SK-N-SH (cell line): ENCODE results near the gene GPR3. TPM values are rescaled to one million over a fixed set of nuclear protein-coding genes. Genes with fewer than 3 reads are reported as not detected.

Source experiments
- CTCF ChIA-PET: fragments of 300-600, 350-600 bp; formaldehyde crosslinking; extraction: SDS; loops from one replicate; lab custom pipeline; 2021; lab: Yijun Ruan, JAX
- POLR2A ChIA-PET: fragments of 350-600 bp; sonication (Branson Sonifier 250); formaldehyde crosslinking; extraction: SDS; loops from one replicate; lab custom pipeline; 2020; ENCODE audit warnings: antibody characterized with exemption, inconsistent platforms; lab: Yijun Ruan, JAX
- DNase-seq: peaks from one replicate; pipeline ENCODE4 v3.0.0; 2012
- H2AFZ ChIP-seq: fragments of 200-600 bp; sonication (generic); 2 replicates; pipeline ENCODE4 v1.8.1; 2016; ENCODE audit warnings: antibody characterized with exemption, mild to moderate bottlenecking, low read depth
- H3F3A ChIP-seq: fragments of 200-600 bp; sonication (generic); replicated peaks from 2 replicates; pipeline ENCODE3; 2016; ENCODE audit warnings: antibody characterized with exemption, mild to moderate bottlenecking; ENCODE audit not compliant: insufficient read depth
- H3K27ac ChIP-seq, 2 experiments: fragments of 200-500 bp in 1 of 2; fragments of 200-600 bp in 1 of 2; sonication (Bioruptor generic) in 1 of 2; sonication (generic), shearing (Covaris generic) in 1 of 2; 2 replicates each; pipeline versions ENCODE4 v1.5.1 to v1.6.1; 2014 to 2016; ENCODE audit warnings: low read depth in 2 of 2, inconsistent platforms in 1 of 2, low read length in 1 of 2, mild to moderate bottlenecking in 1 of 2, mixed read lengths in 1 of 2
- H3K27me3 ChIP-seq: fragments of 200-600 bp; sonication (generic), shearing (Covaris generic); 2 replicates; pipeline ENCODE4 v1.6.1; 2016; ENCODE audit warnings: mixed run types; ENCODE audit not compliant: insufficient read depth
- H3K36me3 ChIP-seq, 2 experiments: fragments of 200-500 bp in 1 of 2; fragments of 200-600 bp in 1 of 2; sonication (Bioruptor generic) in 1 of 2; sonication (generic) in 1 of 2; replicated peaks in 1 of 2; 2 replicates each; pipeline versions ENCODE3 to v1.5.1; 2014 to 2016; ENCODE audit warnings: low read length in 1 of 2, mild to moderate bottlenecking in 1 of 2; ENCODE audit not compliant: insufficient read depth in 2 of 2, control insufficient read depth in 1 of 2
- H3K4me1 ChIP-seq, 2 experiments: fragments of 200-500 bp in 1 of 2; fragments of 200-600 bp in 1 of 2; sonication (Bioruptor generic) in 1 of 2; sonication (generic), shearing (Covaris generic) in 1 of 2; 2 replicates each; pipeline versions ENCODE4 v1.5.1 to v1.6.1; 2014 to 2016; ENCODE audit warnings: low read depth in 1 of 2, low read length in 1 of 2, mixed run types in 1 of 2; ENCODE audit not compliant: insufficient read depth in 2 of 2, control insufficient read depth in 1 of 2
- H3K4me2 ChIP-seq: fragments of 200-600 bp; sonication (generic), shearing (Covaris generic); 2 replicates; pipeline ENCODE4 v1.6.1; 2017; ENCODE audit warnings: mixed run types
- H3K4me3 ChIP-seq, 2 experiments: fragments of 200-500 bp in 1 of 2; fragments of 200-600 bp in 1 of 2; sonication (Bioruptor generic) in 1 of 2; sonication (generic), shearing (Covaris generic) in 1 of 2; 2 replicates each; pipeline versions ENCODE4 v1.5.1 to v1.8.1; 2014 to 2016; ENCODE audit warnings: low read depth in 2 of 2, inconsistent platforms in 1 of 2, low read length in 1 of 2, mild to moderate bottlenecking in 1 of 2, mixed read lengths in 1 of 2, moderate library complexity in 1 of 2
- H3K79me2 ChIP-seq: fragments of 200-600 bp; sonication (generic); 2 replicates; pipeline ENCODE4 v1.8.1; 2017; ENCODE audit warnings: mild to moderate bottlenecking; ENCODE audit not compliant: insufficient read depth
- H3K9ac ChIP-seq: fragments of 200-600 bp; sonication (generic); 2 replicates; pipeline ENCODE4 v1.6.1; 2017; ENCODE audit warnings: mixed run types
- H3K9me2 ChIP-seq: fragments of 200-600 bp; sonication (generic); 2 replicates; pipeline ENCODE4 v1.6.1; 2017; ENCODE audit warnings: mixed run types
- H3K9me3 ChIP-seq: fragments of 200-600 bp; sonication (generic); 2 replicates; pipeline ENCODE4 v1.6.1; 2017; ENCODE audit warnings: mixed run types, mild to moderate bottlenecking, moderate library complexity
- H4K20me1 ChIP-seq: fragments of 200-600 bp; sonication (generic); 2 replicates; pipeline ENCODE4 v1.6.1; 2017; ENCODE audit warnings: mild to moderate bottlenecking, mixed run types; ENCODE audit not compliant: insufficient read depth
- ELF1 ChIP-seq: IDR thresholded peaks from 2 replicates; pipeline ENCODE4 v1.4.0; 2012
- GABPA ChIP-seq: IDR thresholded peaks from 2 replicates; pipeline ENCODE4 v1.4.0; 2012; ENCODE audit warnings: low read depth, mild to moderate bottlenecking
- MXI1 ChIP-seq: IDR thresholded peaks from 2 replicates; pipeline ENCODE4 v1.6.1; 2012; ENCODE audit warnings: mild to moderate bottlenecking, low read depth, low read length, improper control_type of control experiment
- NFIC ChIP-seq: IDR thresholded peaks from 2 replicates; pipeline ENCODE4 v1.4.0; 2012; ENCODE audit warnings: borderline replicate concordance
- SIN3A ChIP-seq: IDR thresholded peaks from 2 replicates; pipeline ENCODE4 v1.6.1; 2012; ENCODE audit warnings: low read depth, mild to moderate bottlenecking, low read length, moderate library complexity, borderline replicate concordance
- TCF12 ChIP-seq: IDR thresholded peaks from 2 replicates; pipeline ENCODE4 v1.4.0; 2012
- USF2 ChIP-seq: fragments of 150-350 bp; IDR thresholded peaks from 2 replicates; pipeline ENCODE4 v1.6.1; 2017; ENCODE audit warnings: antibody characterized with exemption, low read length, low read depth, borderline replicate concordance
- WGBS: methylation state at CpG from one replicate; pipeline ENCODE4 v1.1.6; 2017; ENCODE audit warnings: low lambda C conversion rate; 5-methylcytosine and 5-hydroxymethylcytosine counted together
- polyA plus RNA-seq, 3 experiments: library from polyadenylated mRNA; depleted of rRNA; stranded (reverse); fragments of >200 nt; gene quantifications; 2 replicates each; pipeline ENCODE4 v1.2.3, GENCODE V29; 2012
- TF ChIP-seq, protein P1 (sequence below): fragments of 200-600 bp; sonication (generic); IDR thresholded peaks from 2 replicates; pipeline ENCODE4 v1.6.1; 2017; ENCODE audit warnings: antibody characterized with exemption, mild to moderate bottlenecking, moderate library complexity

Gene GPR3
- polyA plus RNA-seq, 1 of the 3 experiments (the other 2 are of a cell fraction), result 6.0 TPM

DNA sequence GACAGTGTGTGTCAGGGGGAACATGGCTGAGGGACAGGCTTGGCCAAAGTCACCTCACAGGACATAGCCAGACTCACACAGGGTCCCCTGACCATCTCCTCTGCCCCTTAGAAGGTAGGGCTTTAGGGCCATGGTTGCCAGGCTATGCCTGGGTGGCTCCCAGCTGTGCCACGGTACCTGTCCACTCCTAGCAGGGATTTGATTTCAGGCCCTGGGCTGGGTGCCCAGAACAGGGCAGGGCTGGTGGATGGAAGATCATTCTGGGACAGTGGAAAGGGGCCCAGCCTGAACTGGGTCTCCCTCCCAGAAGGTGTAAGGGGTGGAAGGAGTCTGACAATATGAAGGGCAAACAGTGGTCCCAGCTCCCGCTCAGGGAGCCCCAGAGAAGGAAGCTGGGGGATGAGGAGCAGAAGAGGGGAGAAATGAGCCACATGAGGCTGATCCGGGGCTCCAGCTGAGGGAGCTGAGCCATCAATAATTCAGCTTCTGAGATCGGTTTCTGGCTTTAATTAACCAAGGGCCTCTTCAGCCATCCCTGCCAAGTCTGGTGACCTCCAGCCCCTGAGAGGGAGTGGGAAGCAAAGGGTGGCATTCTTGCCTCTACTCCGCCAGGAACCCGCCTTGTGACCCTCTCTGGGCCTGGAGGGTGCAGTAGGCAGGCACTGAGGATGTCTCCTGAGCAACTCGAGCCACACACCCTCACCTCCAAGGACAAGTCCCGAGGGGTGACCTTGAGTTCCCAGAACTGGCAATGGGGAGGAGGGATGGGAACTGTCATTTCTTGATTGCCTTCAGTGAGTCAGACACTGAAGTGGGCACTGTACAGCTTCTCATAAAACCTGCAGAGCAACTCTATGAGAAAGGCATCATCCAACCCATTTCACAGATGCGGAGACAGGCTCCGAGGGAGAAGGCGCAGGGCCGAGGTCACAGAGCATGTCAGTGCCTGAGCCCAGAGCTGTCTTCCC, 11.4 kb upstream of the GPR3 start:
- WGBS, result 54% methylated on average over 7 of the region's 12 CpGs
- H3K27ac ChIP-seq, result peak overlapping the region in 1 of 2 experiments; percentile 26; a peak in 1 of 4 replicates
- no peaks in the 10 kb centered on the region for H4K20me1 ChIP-seq
- H3K79me2 ChIP-seq, result no peaks in the 10 kb centered on the region
- TF ChIP-seq MXI1 (no peak), NFIC (peak; percentile 9; the same call in 1 of the 2 replicates), TCF12 (peak; percentile 32; the same call in 1 of the 2 replicates)
- TF ChIP-seq, protein P1, sequence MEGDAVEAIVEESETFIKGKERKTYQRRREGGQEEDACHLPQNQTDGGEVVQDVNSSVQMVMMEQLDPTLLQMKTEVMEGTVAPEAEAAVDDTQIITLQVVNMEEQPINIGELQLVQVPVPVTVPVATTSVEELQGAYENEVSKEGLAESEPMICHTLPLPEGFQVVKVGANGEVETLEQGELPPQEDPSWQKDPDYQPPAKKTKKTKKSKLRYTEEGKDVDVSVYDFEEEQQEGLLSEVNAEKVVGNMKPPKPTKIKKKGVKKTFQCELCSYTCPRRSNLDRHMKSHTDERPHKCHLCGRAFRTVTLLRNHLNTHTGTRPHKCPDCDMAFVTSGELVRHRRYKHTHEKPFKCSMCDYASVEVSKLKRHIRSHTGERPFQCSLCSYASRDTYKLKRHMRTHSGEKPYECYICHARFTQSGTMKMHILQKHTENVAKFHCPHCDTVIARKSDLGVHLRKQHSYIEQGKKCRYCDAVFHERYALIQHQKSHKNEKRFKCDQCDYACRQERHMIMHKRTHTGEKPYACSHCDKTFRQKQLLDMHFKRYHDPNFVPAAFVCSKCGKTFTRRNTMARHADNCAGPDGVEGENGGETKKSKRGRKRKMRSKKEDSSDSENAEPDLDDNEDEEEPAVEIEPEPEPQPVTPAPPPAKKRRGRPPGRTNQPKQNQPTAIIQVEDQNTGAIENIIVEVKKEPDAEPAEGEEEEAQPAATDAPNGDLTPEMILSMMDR, result no peak
- ChIA-PET CTCF (interaction anchor here (0.5 to 20.0 kb wide), 7 partner anchors 10 to 223 kb away, joined by 3 to 731 read pairs (median 10); partner anchors contain the start of genes AHDC1 and MAP3K6), POLR2A (no interaction called here)
- H3K4me1 ChIP-seq, result peaks cover 0 to 10% of the 10 kb centered on the region in 2 experiments; a peak in 1 of 4 replicates
- no peaks in the 10 kb centered on the region for H3K27me3 ChIP-seq
- DNase-seq, result peak; percentile 51
- H2AFZ ChIP-seq, result no peak overlapping the region
- no peak overlapping the region for H3K4me2 ChIP-seq
- H3K9ac ChIP-seq, result no peak overlapping the region
- H3K9me2 ChIP-seq, result no peaks in the 10 kb centered on the region
- no peaks in the 10 kb centered on the region for H3F3A ChIP-seq
- H3K9me3 ChIP-seq, result no peaks in the 10 kb centered on the region
- no peak overlapping the region for H3K4me3 ChIP-seq
- H3K36me3 ChIP-seq, result no peaks in the 10 kb centered on the region

DNA sequence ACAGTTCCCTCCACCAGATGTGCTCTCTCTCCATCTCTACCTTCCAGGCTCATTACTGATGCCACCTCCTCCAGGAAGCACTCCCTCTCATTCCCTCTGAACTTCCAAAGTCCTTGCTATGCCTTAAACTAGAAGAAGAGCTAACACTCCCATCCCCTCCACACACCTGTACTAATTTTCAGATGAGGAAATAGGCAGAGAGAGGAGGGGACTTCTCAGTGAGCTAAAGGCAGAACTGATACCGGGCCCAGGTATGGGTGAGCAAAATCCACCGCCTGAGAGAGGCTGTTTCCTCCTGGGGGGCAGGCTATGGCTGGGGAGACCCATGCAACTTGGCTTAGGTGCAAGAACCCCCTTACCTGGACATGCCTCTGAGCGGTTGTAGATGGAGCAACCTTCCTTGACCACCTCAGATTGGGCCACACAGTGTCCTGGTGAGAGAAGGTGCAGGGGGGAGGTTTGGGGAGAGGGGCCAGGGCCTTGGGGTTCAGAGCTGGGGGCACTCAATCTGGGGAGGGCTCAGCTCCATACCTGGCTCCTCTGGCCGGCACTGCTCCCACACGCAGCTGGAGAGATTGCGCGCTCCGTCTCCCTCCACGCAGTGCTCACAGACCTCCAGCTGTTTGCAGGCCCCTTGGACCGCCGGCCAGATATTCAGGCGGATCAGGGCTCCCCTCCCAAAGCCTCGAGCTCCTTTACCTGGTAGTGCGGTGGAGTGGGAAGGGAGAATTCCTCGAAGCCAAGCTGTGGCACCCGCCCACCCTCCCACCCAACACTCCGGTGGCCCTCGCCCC, 10.3 kb upstream of the GPR3 start:
- WGBS, result 76% methylated on average over 12 of the region's 18 CpGs

More for the DNA sequence above, 10.3 kb upstream of the GPR3 start:
- ChIA-PET CTCF (interaction anchor here (0.8 to 20.0 kb wide), 10 partner anchors 9 to 337 kb away, joined by 3 to 731 read pairs (median 6); partner anchors contain the start of genes AHDC1 and MAP3K6), POLR2A (interaction anchor here (1.1 kb wide), 1 partner anchor 17 kb away, joined by 4 read pairs; no protein-coding TSS in a partner anchor)
- H3K9ac ChIP-seq, result no peak overlapping the region
- H3K4me1 ChIP-seq, result peaks cover 0 to 10% of the 10 kb centered on the region in 2 experiments; a peak in 1 of 4 replicates
- H3K4me2 ChIP-seq, result no peak overlapping the region
- H3K36me3 ChIP-seq, result no peaks in the 10 kb centered on the region
- no peak overlapping the region for H2AFZ ChIP-seq
- DNase-seq, result no peak
- H3K9me2 ChIP-seq, result no peaks in the 10 kb centered on the region
- no peaks in the 10 kb centered on the region for H4K20me1 ChIP-seq
- H3K9me3 ChIP-seq, result no peaks in the 10 kb centered on the region
- no peak for TF ChIP-seq SIN3A
- no peak for TF ChIP-seq ELF1
- no peak for TF ChIP-seq USF2
- no peak for TF ChIP-seq GABPA
- H3K27me3 ChIP-seq, result no peaks in the 10 kb centered on the region
- H3K79me2 ChIP-seq, result no peaks in the 10 kb centered on the region
- no peak overlapping the region for H3K4me3 ChIP-seq
- no peak overlapping the region for H3K27ac ChIP-seq
- H3F3A ChIP-seq, result no peaks in the 10 kb centered on the region
